GM18873 (cell line): ENCODE measurements around the gene AGGF1.
"Not testable (repeated sequence)": the region's sequence is repeated elsewhere in the genome, so short reads cannot be mapped to it uniquely, and the experiment has no call there.

Source experiments
- ATAC-seq: cut with Tn5 transposase; IDR thresholded peaks from one replicate; pipeline ENCODE4 v1.9.1; 2021; ENCODE audit warnings: mild to moderate bottlenecking, moderate library complexity, moderate number of reproducible peaks; ENCODE audit not compliant: unreplicated experiment, low FRiP score

Gene AGGF1

GRCh38 chr5:77030097-77031071 is at the start of gene AGGF1:
Gene AGGF1 (plus strand): TSS chr5:77030404. CDS start chr5:77030767, 363 bp downstream.
- peak; percentile 96 for ATAC-seq

GRCh38 chr5:76980518-76981144 is 49.6 kb upstream of the AGGF1 start:
- no peak for ATAC-seq

- ATAC-seq = no peak
These were observed 47.8 kb upstream of the AGGF1 start for GRCh38 chr5:76982450-76982849.

- no peak for ATAC-seq
These were observed 46.7 kb upstream of the AGGF1 start for GRCh38 chr5:76983468-76983867.

- ATAC-seq = no peak
These were observed 43.2 kb upstream of the AGGF1 start for GRCh38 chr5:76986825-76987526.

- ATAC-seq = no peak
These were observed 39.2 kb upstream of the AGGF1 start for GRCh38 chr5:76990899-76991459.

- not testable (repeated sequence) for ATAC-seq
These were observed 36.8 kb upstream of the AGGF1 start for GRCh38 chr5:76993436-76993835.

- ATAC-seq = no peak
These were observed 35.9 kb upstream of the AGGF1 start for GRCh38 chr5:76994337-76994736.

- ATAC-seq = not testable (repeated sequence)
These were observed 32.0 kb upstream of the AGGF1 start for GRCh38 chr5:76998251-76998650.

- ATAC-seq = no peak
These were observed 30.8 kb upstream of the AGGF1 start for GRCh38 chr5:76999451-76999850.

- no peak for ATAC-seq
These were observed 27.0 kb upstream of the AGGF1 start for GRCh38 chr5:77003246-77003645.

GRCh38 chr5:77006124-77006523 is 24.1 kb upstream of the AGGF1 start:
- no peak for ATAC-seq

GRCh38 chr5:77008413-77008812 is 21.8 kb upstream of the AGGF1 start:
- no peak for ATAC-seq

- ATAC-seq = no peak
These were observed 20.0 kb upstream of the AGGF1 start for GRCh38 chr5:77010243-77010642.

- no peak for ATAC-seq
These were observed 18.7 kb upstream of the AGGF1 start for GRCh38 chr5:77011498-77011897.

GRCh38 chr5:77012601-77013000 is 17.6 kb upstream of the AGGF1 start:
- no peak for ATAC-seq

- ATAC-seq = no peak
These were observed 14.2 kb upstream of the AGGF1 start for GRCh38 chr5:77015938-77016569.

- ATAC-seq = no peak
These were observed 13.2 kb upstream of the AGGF1 start for GRCh38 chr5:77016962-77017361.

- ATAC-seq = no peak
These were observed 12.5 kb upstream of the AGGF1 start for GRCh38 chr5:77017668-77018067.
